ENCODE results near the gene ARHGAP20. TPM values are rescaled to one million over a fixed set of nuclear protein-coding genes. Genes with fewer than 3 reads are reported as not detected.

ARHGAP20 gene
- total and polyA plus RNA-seq, 2 of the 4 experiments (the other 2 are of a cell fraction) = 1.4 to 2.5 TPM

DNA sequence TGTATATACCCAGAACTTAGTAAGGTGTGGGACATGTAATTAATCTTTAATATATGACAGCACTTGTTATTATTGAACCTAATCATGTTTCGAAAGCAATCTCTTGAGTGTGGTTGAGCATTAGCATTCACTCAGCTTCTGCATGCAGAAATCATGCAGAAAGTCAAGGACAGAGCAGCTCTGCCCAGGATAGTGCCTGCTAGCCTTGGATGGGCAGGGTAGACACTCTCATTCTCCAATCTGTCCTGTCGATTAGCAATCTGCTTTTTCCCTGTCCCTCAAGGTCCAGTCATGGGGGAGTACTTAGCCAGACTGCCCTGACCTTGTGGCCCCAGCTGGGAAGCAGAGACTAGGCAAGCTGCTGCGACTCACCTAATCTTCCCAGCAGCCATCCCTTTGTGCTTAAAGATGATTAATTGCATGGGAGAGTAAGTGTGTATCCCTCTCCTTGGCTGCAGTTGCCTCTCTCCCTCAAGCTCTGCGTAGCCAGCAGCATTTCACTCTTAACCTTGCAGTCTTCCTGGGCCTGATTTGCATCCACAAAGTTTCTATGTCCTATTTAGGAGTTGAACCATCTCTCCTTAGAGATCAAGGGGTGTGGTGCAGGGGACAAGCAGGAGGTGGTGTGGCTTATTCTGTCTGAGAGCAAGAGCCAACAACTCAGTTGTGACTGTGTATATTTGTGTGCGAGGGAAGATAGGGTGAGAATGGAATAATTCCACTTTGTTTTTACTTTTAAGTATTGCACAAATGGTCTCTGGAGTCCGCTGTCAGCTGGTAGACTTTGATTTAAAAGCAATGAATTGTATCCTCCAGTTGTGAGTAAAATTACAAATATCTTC lies 181.1 kb downstream of the ARHGAP20 start:
- no peak overlapping the region for H3K4me2 ChIP-seq (ENCODE audit: low read depth, low read length)
- H4K5ac ChIP-seq (ENCODE audit: low read depth, low read length) = no peak overlapping the region
- H3K9me3 ChIP-seq (ENCODE audit: control insufficient read depth, insufficient read depth, low read length) = no peaks in the 10 kb centered on the region
- H2AFZ ChIP-seq (replicated peaks; ENCODE audit: low read length, poor library complexity) = no peak overlapping the region
- no TSS peak for BruUV-seq (replicated peaks)
- H3K14ac ChIP-seq (replicated peaks; ENCODE audit: low read depth, low read length) = no peak overlapping the region
- H2AK9ac ChIP-seq (replicated peaks; ENCODE audit: low read depth, low read length, poor library complexity) = no peak overlapping the region
- H3K4me1 ChIP-seq (ENCODE audit: control insufficient read depth, insufficient read depth, low read length) = peaks cover 5% of the 10 kb centered on the region
- H3K9ac ChIP-seq (ENCODE audit: low read depth, low read length) = no peak overlapping the region
- H4K91ac ChIP-seq (ENCODE audit: insufficient read depth, low read depth, low read length) = no peak overlapping the region
- H3K18ac ChIP-seq (ENCODE audit: low read depth, low read length) = no peak overlapping the region
- in situ Hi-C loops (cut with MboI; ENCODE audit: low sequenced_read_pairs) = no loop called here
- H3K36me3 ChIP-seq (ENCODE audit: control insufficient read depth, insufficient read depth, low read length) = no peaks in the 10 kb centered on the region
- intact Hi-C loops (cut with micrococcal nuclease) = no loop called here
- H3K27ac ChIP-seq (ENCODE audit: insufficient read depth, low read length) = no peak overlapping the region
- no peak overlapping the region for H2BK15ac ChIP-seq (ENCODE audit: low read depth, low read length)
- H2AK5ac ChIP-seq (ENCODE audit: low read depth, low read length) = no peak overlapping the region
- H4K8ac ChIP-seq (ENCODE audit: low read depth in 2 of 2, low read length in 2 of 2) = no peak overlapping the region
- H2BK20ac ChIP-seq (ENCODE audit: low read depth, low read length) = no peak overlapping the region
- no peak overlapping the region for H3K23ac ChIP-seq (ENCODE audit: low read depth, low read length)
- peaks cover 3% of the 10 kb centered on the region; the same call in 1 of the 2 replicates for H3K9me1 ChIP-seq (ENCODE audit: insufficient read depth, low read length)
- no CpG with 5 or more reads among the region's 6 CpGs for WGBS, 2 experiments (ENCODE audit: extremely low coverage in 2 of 2, insufficient read length in 1 of 2)
- peak; percentile 45 for DNase-seq
- no peaks in the 10 kb centered on the region for H3K79me1 ChIP-seq (ENCODE audit: low read depth in 1 of 2, low read length in 2 of 2)
- H2BK120ac ChIP-seq (ENCODE audit: low read depth, low read length) = no peak overlapping the region
- no peaks in the 10 kb centered on the region for H3K27me3 ChIP-seq (ENCODE audit: control insufficient read depth, insufficient read depth, low read length)
- no peaks in the 10 kb centered on the region for H4K20me1 ChIP-seq (ENCODE audit: insufficient read depth, low read length)
- CTCF ChIA-PET = no interaction called here
- POLR2A ChIA-PET (ENCODE audit: unreplicated experiment) = no interaction called here
- peak; percentile 31; the same call in 1 of the 2 replicates for ATAC-seq (ENCODE audit: low read depth)
- dilution Hi-C loops (cut with HindIII; ENCODE audit: low sequenced_read_pairs, unreplicated experiment) = no loop called here
- no peak overlapping the region for H3K56ac ChIP-seq (ENCODE audit: extremely low read depth, insufficient read depth, low read length)
- no peak overlapping the region for H3K4ac ChIP-seq (ENCODE audit: low read depth, low read length)
- H2BK5ac ChIP-seq (ENCODE audit: low read depth, low read length, poor library complexity, severe bottlenecking) = no peak overlapping the region
- no peak overlapping the region for H3K4me3 ChIP-seq (ENCODE audit: insufficient read depth, low read depth, low read length)
- TF ChIP-seq MXI1 (IDR thresholded peaks at IDR 0.05; ENCODE audit: borderline replicate concordance, low read depth, low read length) = no peak
- no peak for TF ChIP-seq SMC3 (IDR thresholded peaks at IDR 0.05; ENCODE audit: low read depth, low read length)
- TF ChIP-seq, protein P1, sequence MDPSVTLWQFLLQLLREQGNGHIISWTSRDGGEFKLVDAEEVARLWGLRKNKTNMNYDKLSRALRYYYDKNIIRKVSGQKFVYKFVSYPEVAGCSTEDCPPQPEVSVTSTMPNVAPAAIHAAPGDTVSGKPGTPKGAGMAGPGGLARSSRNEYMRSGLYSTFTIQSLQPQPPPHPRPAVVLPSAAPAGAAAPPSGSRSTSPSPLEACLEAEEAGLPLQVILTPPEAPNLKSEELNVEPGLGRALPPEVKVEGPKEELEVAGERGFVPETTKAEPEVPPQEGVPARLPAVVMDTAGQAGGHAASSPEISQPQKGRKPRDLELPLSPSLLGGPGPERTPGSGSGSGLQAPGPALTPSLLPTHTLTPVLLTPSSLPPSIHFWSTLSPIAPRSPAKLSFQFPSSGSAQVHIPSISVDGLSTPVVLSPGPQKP (IDR thresholded peaks at IDR 0.05; ENCODE audit: borderline replicate concordance, low read depth, low read length) = no peak
- TF ChIP-seq MAFK (IDR thresholded peaks at IDR 0.05; ENCODE audit: low read depth, low read length) = no peak
- TF ChIP-seq, protein P2, sequence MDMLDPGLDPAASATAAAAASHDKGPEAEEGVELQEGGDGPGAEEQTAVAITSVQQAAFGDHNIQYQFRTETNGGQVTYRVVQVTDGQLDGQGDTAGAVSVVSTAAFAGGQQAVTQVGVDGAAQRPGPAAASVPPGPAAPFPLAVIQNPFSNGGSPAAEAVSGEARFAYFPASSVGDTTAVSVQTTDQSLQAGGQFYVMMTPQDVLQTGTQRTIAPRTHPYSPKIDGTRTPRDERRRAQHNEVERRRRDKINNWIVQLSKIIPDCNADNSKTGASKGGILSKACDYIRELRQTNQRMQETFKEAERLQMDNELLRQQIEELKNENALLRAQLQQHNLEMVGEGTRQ (IDR thresholded peaks at IDR 0.05; ENCODE audit: low read depth, low read length) = no peak
- TF ChIP-seq MAZ (IDR thresholded peaks at IDR 0.05; ENCODE audit: borderline replicate concordance, low read depth, low read length) = no peak
- TF ChIP-seq POLR2A (IDR thresholded peaks at IDR 0.05; ENCODE audit: low read depth, low read length) = no peak
- no peak for TF ChIP-seq RFX5 (IDR thresholded peaks at IDR 0.05; ENCODE audit: low read depth, low read length)
- TF ChIP-seq, protein P3, sequence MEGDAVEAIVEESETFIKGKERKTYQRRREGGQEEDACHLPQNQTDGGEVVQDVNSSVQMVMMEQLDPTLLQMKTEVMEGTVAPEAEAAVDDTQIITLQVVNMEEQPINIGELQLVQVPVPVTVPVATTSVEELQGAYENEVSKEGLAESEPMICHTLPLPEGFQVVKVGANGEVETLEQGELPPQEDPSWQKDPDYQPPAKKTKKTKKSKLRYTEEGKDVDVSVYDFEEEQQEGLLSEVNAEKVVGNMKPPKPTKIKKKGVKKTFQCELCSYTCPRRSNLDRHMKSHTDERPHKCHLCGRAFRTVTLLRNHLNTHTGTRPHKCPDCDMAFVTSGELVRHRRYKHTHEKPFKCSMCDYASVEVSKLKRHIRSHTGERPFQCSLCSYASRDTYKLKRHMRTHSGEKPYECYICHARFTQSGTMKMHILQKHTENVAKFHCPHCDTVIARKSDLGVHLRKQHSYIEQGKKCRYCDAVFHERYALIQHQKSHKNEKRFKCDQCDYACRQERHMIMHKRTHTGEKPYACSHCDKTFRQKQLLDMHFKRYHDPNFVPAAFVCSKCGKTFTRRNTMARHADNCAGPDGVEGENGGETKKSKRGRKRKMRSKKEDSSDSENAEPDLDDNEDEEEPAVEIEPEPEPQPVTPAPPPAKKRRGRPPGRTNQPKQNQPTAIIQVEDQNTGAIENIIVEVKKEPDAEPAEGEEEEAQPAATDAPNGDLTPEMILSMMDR (conservative IDR thresholded peaks at IDR 0.05; ENCODE audit: low read depth, low read length) = no peak
- no peak for TF ChIP-seq NFE2L2 (IDR thresholded peaks at IDR 0.05; ENCODE audit: low read depth, low read length)
- TF ChIP-seq BHLHE40 (IDR thresholded peaks at IDR 0.05; ENCODE audit: low read depth, low read length) = no peak
- no peak for TF ChIP-seq CHD1 (IDR thresholded peaks at IDR 0.05; ENCODE audit: low read depth, low read length)
- no peak for TF ChIP-seq CEBPB (IDR thresholded peaks at IDR 0.05; ENCODE audit: low read depth, low read length)
- TF ChIP-seq RAD21 (IDR thresholded peaks at IDR 0.05; ENCODE audit: low read length) = no peak
- TF ChIP-seq FOS (IDR thresholded peaks at IDR 0.05; ENCODE audit: low read depth, low read length) = no peak
